SK-N-MC (cell line): Measurements from ENCODE around the gene VIP.

Experiments
- EZH2 ChIP-seq: fragments of 200-600 bp; sonication (generic); IDR thresholded peaks from one replicate; pipeline ENCODE4 v1.6.1; 2017; ENCODE audit warnings: antibody characterized with exemption
- POLR2AphosphoS5 ChIP-seq: IDR thresholded peaks from 2 replicates; pipeline ENCODE4 v1.6.1; 2012; ENCODE audit warnings: mild to moderate bottlenecking, low read depth, low read length, borderline replicate concordance

DNA sequence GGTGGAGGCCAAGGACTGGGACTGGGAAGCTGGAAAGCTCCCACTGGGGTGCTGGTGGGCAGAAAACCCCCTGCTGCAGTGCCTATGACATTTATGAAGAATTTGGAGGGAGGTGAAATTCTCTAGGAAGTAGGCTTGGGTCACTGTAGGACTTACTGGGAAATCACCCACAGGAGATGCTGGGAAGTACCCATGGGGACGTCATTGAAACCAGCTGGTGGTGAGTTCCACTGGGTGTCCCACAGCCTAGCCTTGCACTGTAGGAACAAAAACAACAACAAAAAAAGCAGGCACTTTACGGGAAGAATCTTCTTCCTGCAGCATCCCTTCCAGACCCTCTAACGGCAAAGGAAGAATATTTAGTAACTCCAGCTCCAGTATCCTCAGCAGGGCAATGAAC lies 26.2 kb downstream of the VIP start:
- no peak for TF ChIP-seq EZH2
- TF ChIP-seq POLR2AphosphoS5: no peak
